HL-60 (cell line): Measurements from ENCODE around the gene IL1RAPL2.

Experiments used
- DNase-seq, 2 experiments: peaks; one replicate each; pipeline ENCODE4 v3.0.0-alpha.2; 2010 to 2020; ENCODE audit warnings: low read depth in 1 of 2, low spot score in 1 of 2
- H3K27ac ChIP-seq: fragments of 250-450 bp; sonication (Bioruptor Pico); replicated peaks from 2 replicates; pipeline ENCODE4 v1.5.1; 2020; ENCODE audit warnings: mild to moderate bottlenecking, moderate library complexity
- H3K27me3 ChIP-seq: fragments of 250-450 bp; sonication (Bioruptor Pico); 2 replicates; pipeline ENCODE4 v1.5.1; 2021; ENCODE audit warnings: mild to moderate bottlenecking, moderate library complexity; ENCODE audit not compliant: insufficient read depth, poor library complexity, severe bottlenecking
- H3K4me3 ChIP-seq: replicated peaks from 2 replicates; pipeline ENCODE4 v1.5.1; 2011; ENCODE audit warnings: mild to moderate bottlenecking, control low read depth, low read length; ENCODE audit not compliant: insufficient read depth
- GABPA ChIP-seq: IDR thresholded peaks from 2 replicates; pipeline ENCODE4 v1.6.1; 2012; ENCODE audit warnings: low read depth
- POLR2AphosphoS5 ChIP-seq: IDR thresholded peaks from 2 replicates; pipeline ENCODE4 v1.6.1; 2012; ENCODE audit warnings: low read depth
- SPI1 ChIP-seq: IDR thresholded peaks from 2 replicates; pipeline ENCODE4 v1.6.1; 2012; ENCODE audit warnings: low read depth, mild to moderate bottlenecking, borderline replicate concordance
- TF ChIP-seq, protein P1 (sequence below): IDR thresholded peaks from one replicate; pipeline ENCODE4 v1.5.1; 2011; ENCODE audit warnings: low read length, control low read depth, inconsistent platforms; ENCODE audit not compliant: insufficient read depth
- TF ChIP-seq, protein P2 (sequence below): IDR thresholded peaks from 2 replicates; pipeline ENCODE4 v1.6.1; 2012; ENCODE audit warnings: low read depth; ENCODE audit not compliant: insufficient replicate concordance

The IL1RAPL2 gene

DNA sequence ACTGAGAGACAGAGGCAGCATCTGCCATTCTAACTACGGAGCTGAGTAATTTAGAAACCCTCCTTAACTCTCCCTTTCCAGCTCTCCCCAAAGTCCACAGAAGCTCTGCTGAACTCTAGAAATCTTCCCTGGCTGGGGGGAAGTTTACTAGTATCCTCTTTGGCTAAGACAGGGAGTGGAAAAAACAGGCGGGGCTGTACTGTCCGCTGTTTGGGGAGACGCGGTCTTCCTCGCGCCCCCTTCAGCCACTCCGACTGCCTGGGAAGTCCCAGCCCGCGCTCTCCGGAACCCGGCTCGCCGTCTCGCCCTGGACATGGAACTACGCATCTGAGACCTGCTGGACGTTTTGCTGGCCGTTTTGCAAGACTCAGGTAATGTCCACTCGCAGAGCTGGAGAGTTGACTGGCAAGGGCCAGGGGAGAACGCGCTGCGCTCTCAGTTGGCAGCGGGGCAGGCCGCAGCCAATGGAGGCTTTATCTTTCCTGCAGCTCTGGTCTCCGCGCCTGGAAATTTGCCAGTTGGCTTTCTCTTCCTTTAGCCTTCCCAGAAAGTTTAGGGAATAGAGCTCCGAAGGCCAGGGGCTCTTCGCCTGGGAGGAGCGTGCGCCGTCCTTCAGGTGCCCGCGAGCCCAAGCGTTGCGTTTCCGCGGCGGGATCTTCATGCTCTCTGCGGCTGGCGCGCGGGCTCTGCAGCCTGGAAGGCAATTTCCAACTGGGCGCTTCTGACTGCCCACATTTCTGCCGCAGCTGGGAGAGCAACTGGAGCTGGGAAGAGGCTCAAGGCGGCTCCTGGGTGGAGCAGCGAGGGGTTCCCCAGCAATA lies 892 bp downstream of the IL1RAPL2 start:
- H3K27ac ChIP-seq: no peak overlapping the region
- H3K4me3 ChIP-seq: no peak overlapping the region
- DNase-seq: no peak
- TF ChIP-seq, protein P1, sequence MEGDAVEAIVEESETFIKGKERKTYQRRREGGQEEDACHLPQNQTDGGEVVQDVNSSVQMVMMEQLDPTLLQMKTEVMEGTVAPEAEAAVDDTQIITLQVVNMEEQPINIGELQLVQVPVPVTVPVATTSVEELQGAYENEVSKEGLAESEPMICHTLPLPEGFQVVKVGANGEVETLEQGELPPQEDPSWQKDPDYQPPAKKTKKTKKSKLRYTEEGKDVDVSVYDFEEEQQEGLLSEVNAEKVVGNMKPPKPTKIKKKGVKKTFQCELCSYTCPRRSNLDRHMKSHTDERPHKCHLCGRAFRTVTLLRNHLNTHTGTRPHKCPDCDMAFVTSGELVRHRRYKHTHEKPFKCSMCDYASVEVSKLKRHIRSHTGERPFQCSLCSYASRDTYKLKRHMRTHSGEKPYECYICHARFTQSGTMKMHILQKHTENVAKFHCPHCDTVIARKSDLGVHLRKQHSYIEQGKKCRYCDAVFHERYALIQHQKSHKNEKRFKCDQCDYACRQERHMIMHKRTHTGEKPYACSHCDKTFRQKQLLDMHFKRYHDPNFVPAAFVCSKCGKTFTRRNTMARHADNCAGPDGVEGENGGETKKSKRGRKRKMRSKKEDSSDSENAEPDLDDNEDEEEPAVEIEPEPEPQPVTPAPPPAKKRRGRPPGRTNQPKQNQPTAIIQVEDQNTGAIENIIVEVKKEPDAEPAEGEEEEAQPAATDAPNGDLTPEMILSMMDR: no peak
- no peak for TF ChIP-seq GABPA
- no peak for TF ChIP-seq SPI1
- TF ChIP-seq, protein P2, sequence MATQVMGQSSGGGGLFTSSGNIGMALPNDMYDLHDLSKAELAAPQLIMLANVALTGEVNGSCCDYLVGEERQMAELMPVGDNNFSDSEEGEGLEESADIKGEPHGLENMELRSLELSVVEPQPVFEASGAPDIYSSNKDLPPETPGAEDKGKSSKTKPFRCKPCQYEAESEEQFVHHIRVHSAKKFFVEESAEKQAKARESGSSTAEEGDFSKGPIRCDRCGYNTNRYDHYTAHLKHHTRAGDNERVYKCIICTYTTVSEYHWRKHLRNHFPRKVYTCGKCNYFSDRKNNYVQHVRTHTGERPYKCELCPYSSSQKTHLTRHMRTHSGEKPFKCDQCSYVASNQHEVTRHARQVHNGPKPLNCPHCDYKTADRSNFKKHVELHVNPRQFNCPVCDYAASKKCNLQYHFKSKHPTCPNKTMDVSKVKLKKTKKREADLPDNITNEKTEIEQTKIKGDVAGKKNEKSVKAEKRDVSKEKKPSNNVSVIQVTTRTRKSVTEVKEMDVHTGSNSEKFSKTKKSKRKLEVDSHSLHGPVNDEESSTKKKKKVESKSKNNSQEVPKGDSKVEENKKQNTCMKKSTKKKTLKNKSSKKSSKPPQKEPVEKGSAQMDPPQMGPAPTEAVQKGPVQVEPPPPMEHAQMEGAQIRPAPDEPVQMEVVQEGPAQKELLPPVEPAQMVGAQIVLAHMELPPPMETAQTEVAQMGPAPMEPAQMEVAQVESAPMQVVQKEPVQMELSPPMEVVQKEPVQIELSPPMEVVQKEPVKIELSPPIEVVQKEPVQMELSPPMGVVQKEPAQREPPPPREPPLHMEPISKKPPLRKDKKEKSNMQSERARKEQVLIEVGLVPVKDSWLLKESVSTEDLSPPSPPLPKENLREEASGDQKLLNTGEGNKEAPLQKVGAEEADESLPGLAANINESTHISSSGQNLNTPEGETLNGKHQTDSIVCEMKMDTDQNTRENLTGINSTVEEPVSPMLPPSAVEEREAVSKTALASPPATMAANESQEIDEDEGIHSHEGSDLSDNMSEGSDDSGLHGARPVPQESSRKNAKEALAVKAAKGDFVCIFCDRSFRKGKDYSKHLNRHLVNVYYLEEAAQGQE: no peak
- TF ChIP-seq POLR2AphosphoS5: no peak
- no peaks in the 10 kb centered on the region for H3K27me3 ChIP-seq

DNA sequence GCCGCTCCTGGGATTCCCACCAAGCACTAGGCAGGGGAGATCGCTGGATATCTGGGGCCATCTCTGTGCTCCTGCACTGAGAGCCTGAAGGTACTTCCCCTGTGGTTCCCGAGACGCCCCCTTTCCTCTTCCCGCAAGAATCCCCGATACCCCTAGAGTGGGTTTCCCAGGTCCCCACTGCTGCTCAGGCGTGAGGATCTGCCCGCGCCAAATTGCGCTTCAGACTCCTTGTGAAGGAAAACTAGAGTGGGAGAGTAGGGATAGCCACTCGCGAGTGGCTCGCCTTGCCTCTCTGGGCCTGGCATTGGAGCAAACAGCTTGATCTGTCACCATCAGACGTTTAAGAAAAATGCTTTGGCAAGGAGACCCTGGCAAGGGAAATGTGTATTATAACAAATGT lies 1.5 kb downstream of the IL1RAPL2 start:
- no peak overlapping the region for H3K27ac ChIP-seq
- H3K27me3 ChIP-seq: no peaks in the 10 kb centered on the region
- TF ChIP-seq POLR2AphosphoS5 (no peak), SPI1 (no peak), GABPA (no peak)
- TF ChIP-seq, protein P2: no peak
- TF ChIP-seq, protein P1: no peak
- DNase-seq: no peak
- H3K4me3 ChIP-seq: no peak overlapping the region

DNA sequence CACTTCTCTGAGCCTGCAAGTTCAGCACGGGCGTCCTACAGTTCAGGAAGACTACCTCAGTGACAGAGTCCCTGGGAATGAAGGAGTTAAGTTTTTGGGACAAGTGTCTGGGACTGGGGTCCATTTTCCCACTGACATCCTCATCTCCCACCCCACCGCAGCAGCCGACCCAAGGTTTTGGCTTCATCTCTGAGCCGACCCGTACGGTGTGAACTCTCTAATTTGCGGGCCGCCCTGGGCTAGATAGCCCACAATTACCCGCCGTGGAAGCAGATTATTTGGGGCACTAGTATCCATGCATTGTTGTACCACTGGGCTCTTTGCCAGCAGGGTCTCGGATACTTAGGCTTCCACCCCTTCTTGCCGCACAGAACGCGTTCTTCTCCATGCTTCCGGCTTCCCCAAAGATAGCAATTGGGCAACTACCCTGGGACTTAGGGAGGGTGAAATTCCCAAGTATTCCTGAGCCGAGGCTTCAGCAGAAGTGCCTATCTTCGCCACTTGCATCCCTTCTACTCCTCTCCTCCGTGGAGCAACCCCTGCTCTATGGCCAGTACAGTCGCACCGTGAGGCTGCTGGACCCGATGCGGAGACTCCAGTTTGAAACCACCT lies 2.4 kb downstream of the IL1RAPL2 start:
- Histone ChIP-seq H3K27me3 (no peaks in the 10 kb centered on the region), H3K27ac (no peak overlapping the region), H3K4me3 (no peak overlapping the region)
- TF ChIP-seq POLR2AphosphoS5: no peak
- TF ChIP-seq, protein P2: no peak
- TF ChIP-seq, protein P1: no peak
- no peak for DNase-seq
